Measurements from ENCODE around the gene WDR38.
"Not testable (repeated sequence)": the region's sequence is repeated elsewhere in the genome, so short reads cannot be mapped to it uniquely, and the experiment has no call there.

WDR38 gene

DNA sequence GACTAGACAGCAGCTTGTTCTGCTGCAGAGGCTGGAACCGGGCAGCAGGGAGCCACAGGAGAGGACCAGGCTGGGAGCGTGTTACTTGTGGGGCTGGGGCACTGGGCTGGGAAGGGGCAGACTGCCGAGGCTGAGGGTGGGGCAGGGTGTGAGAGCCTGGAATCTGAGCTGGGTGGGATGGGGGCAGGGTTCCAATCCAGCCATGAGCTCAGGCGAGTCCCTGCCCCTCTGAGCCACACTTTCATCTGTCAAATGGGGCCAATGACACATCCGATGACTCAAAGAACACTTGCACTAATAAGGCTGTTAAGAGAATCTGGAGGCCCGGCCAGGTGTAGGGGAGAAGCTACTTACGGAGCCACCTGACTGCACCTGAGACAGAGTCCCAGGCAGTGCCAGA is 18.7 kb upstream of the WDR38 start:
- DNase-seq = no peak

- DNase-seq = no peak
Observed at GRCh38 chr9:124835026-124835557, 18.2 kb upstream of the WDR38 start.

DNA sequence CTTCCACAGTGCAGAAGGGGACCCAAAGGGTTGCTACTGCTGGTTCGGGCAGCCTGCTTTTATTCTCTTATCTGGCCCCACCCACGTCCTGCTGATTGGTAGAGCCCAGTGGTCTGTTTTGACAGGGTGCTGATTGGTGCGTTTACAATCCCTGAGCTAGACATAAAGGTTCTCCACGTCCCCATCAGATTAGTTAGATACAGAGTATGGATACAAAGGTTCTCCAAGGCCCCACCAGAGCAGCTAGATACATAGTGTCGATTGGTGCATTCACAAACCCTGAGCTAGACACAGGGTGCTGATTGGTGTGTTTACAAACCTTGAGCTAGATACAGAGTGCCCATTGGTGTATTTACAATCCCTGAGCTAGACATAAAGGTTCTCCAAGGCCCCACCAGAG is 15.1 kb upstream of the WDR38 start:
- DNase-seq = not testable (repeated sequence)

DNA sequence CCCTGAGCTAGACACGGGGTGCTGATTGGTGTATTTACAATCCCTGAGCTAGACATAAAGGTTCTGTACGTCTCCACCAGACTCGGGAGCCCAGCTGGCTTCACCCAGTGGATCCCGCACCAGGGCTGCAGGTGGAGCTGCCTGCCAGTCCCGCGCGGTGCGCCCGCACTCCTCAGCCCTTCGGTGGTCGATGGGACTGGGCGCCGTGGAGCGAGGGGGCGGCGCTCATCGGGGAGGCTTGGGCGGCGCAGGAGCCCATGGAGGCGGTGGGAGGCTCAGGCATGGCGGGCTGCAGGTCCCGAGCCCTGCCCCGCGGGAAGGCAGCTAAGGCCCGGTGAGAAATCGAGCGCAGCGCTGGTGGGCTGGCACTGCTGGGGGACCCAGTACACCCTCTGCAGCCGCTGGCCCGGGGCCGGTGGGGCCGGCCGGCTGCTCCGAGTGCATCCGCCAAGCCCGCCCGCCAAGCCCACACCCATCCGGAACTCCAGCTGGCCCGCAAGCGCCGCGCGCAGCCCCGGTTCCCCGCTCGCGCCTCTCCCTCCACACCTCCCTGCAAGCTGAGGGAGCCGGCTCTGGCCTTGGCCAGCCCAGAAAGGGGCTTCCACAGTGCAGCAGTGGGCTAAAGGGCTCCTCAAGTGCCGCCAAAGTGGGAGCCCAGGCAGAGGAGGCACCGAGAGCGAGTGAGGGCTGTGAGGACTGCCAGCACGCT is 14.5 kb upstream of the WDR38 start:
- not testable (repeated sequence) for DNase-seq

- DNase-seq = peak; percentile 35
Observed at GRCh38 chr9:124839612-124840299, 13.5 kb upstream of the WDR38 start.

DNA sequence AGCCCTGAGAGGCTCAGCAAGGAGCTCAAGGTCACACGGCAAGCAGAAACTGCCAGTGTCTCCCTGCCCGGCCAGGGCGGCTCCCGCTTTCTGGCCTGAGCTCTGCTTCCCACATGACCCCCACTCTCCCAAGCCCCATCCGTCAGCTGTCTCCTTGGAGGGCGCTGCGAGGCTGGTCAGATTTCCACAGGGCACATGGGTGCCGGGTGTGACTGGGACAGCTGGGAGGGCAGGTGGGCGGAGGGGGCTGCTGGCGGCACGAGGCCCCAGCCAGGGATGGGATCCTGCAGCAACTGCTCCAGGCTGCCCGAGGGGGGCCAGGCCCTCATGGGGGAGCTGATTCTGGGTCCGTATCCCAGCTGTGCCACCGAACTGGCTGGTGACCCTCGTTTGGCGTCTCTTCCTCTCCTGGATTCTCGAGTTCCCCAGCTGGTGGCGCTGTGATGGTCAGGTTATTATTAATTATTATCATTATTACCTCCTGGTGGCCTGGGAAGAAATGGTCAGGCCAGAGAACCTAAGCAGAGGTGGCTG is 12.9 kb upstream of the WDR38 start:
- no peak for DNase-seq

GRCh38 chr9:124841075-124841821 is 12.0 kb upstream of the WDR38 start:
- DNase-seq = no peak

- DNase-seq = no peak
Observed at GRCh38 chr9:124843456-124844034, 9.7 kb upstream of the WDR38 start.

GRCh38 chr9:124844291-124844690 is 9.0 kb upstream of the WDR38 start:
- no peak for DNase-seq

- not testable (repeated sequence) for DNase-seq
Observed at GRCh38 chr9:124846467-124846866, 6.8 kb upstream of the WDR38 start.

- DNase-seq = no peak
Observed at GRCh38 chr9:124846969-124847368, 6.3 kb upstream of the WDR38 start.

DNA sequence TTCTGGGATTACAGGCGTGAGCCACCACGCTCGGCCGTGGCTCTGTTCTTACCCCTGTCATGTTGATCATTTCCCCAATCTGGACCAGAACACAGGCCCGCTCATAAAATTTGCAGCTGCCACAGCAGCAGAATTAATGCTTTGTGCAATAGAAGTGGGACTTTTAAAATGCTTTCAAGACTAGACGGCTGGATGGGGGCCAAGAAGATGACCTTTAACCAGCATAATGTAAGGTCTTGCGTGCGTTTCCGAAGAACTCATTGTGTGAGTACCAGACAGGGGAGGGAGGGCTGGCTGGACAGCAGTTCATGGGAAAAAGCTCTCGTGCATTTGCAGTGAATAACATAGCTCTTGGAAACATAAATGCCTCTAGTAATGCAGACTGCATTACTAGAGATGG is 3.5 kb upstream of the WDR38 start:
- DNase-seq = no peak

DNA sequence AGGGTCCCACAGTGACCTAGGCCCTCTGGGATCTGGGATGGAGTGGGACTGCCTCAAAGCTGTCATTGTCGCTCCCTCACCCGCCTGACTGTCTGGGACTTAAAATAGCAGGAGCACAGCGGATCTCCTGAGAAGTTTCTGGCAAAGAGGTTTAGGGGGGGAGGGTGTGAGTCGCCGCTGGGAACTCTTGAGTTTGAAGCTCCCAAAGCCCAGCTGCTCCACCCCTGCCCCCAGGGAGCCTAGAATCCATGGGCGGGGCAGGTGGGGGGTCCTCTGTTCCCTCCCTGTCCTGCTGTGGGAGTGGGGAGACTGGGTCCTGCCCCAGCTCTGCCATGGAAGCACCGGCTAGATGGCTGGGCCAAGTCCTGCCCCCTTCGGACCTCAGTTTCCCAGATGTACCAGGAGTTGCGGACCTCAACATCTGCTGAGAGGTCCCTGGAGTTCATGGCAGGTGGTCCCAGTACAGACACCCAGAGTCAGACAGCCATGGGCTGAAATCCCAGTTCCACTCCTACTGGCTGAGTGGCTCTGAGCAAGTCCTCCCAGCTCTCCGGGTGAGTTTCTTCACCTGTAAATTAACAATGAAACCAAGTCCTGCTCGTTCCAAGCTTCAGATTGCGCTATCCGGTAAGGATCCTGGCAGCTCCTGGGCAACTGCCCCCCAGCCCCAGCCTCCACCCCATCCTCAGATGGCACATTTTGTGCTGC is 985 bp upstream of the WDR38 start:
- DNase-seq = no peak

DNA sequence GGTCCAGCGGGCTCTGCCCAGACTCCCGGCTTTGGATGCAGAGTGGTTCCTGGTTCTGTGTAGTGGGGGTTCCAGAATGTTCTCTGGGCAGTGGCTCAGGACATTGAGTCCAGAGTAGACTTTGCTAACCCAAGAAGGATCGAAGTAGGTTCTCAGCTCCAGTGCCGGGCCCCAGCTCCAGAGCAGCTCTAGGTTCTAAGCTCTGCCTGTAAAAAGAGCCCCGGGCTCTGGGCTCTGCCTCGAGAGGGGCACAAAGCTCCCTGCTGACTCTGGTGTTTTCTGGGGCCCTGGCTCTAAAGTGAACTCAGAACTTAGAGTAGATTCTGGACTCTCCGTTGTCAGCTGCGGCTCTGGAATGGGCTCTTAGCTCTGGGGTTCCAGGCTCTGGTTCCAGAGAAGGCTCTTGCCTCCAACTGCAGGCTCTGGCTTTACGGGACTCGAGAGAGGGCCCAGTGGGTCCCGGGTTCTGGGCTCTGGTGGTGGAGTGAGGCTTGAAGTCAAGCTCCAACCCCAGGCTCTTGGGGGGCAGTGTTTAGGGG is 414 bp downstream of the WDR38 start:
- no peak for DNase-seq

DNA sequence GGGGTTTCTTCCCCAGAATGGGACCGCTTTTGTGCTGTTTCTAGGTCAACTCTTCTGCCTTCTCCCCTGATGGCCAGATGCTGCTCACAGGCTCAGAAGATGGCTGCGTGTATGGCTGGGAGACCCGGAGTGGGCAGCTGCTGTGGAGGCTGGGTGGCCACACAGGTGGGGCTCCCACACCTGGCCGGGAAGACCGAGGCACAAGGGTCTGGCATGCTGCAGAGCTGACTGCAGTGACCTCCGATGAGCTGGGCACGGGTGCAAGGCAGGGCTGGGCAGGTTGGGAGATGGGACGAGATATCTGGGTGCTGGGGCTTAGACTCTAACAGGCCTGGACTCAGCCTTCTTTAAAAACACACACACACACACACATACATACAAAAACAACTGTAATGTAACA is 901 bp downstream of the WDR38 start:
- no peak for DNase-seq

- no peak for DNase-seq
Observed at GRCh38 chr9:124854822-124855221, 1.6 kb downstream of the WDR38 start.

- no peak for DNase-seq
Observed at GRCh38 chr9:124855566-124855943, 2.3 kb downstream of the WDR38 start.

DNA sequence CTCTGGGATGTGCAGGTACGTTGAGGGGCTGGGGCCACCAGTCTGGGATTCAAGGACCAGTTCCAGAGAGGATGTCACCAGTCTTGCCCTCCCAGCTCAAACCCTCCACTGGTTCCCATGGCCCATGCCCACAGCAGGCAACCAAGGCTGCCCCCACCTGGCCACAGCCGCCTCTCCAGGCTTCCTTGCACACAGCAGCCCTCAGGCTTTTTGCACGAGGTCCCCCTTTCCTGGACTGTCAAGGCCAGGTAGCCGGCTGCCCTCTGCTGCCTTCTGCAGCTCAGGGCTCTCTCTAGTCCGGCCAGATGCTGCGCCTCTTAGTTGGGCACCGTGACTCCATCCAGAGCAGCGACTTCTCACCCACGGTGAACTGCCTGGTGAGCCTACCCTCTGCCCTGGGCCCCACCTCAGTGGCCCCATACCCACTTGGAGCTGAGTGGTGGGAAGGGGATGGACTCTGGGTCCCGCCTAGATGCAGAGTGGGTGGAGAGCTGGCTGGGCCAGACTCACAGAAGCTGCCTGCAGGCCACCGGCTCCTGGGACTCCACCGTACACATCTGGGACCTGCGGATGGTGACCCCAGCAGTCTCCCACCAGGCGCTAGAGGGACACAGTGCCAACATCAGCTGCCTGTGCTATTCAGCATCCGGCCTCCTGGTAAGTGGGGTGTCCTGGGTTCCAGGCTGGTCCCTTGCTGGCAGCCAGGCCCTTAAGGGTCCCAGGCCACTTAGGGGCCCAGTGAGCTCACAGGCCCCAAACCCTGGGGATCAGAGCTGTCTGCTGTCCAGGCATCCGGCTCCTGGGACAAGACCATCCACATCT is 2.9 kb downstream of the WDR38 start:
- DNase-seq = no peak

GRCh38 chr9:124857533-124858162 is 4.4 kb downstream of the WDR38 start:
- DNase-seq = no peak

- no peak for DNase-seq
Observed at GRCh38 chr9:124858330-124859046, 5.2 kb downstream of the WDR38 start.
